ENCODE data around the gene POLR2F. TPM values are rescaled to one million over a fixed set of nuclear protein-coding genes. Genes with fewer than 3 reads are reported as not detected.
"Not testable (repeated sequence)": the region's sequence is repeated elsewhere in the genome, so short reads cannot be mapped to it uniquely, and the experiment has no call there.

Gene POLR2F
- total RNA-seq, 4 donors from 2014 or later, result 45.7 to 93.0 (median 72.1) TPM

DNA sequence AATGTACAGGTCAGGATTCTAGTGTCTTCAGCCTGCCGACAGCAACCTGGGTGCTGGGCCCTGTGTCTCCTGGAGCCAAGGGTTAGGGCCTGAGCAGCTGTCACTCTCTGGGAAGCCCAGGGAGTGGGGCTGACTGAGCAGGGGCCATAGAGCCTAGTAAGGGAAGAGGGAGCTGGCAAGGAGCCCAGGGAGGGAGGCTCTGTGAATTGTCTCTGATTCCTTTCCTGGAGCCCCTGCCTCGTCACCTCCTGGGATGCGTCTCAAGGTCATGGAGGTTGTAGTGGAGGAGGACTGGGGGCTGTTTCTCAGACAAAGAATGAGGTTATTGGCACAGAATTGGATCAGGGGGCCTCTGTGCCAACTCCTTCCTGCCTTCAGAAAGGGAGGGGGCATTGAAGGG, 19.0 kb downstream of the POLR2F start:
- intact Hi-C loops (cut with DNase I), result no loop called here
- no peak overlapping the region for H3K27ac ChIP-seq (replicated peaks in 1 of 4)
- TF ChIP-seq EP300 (IDR thresholded peaks at IDR 0.05), result no peak
- TF ChIP-seq POLR2AphosphoS5 (IDR thresholded peaks at IDR 0.05), result no peak
- no peak for TF ChIP-seq POLR2A (IDR thresholded peaks at IDR 0.05; ENCODE audit: low read depth)
- TF ChIP-seq, protein P1, sequence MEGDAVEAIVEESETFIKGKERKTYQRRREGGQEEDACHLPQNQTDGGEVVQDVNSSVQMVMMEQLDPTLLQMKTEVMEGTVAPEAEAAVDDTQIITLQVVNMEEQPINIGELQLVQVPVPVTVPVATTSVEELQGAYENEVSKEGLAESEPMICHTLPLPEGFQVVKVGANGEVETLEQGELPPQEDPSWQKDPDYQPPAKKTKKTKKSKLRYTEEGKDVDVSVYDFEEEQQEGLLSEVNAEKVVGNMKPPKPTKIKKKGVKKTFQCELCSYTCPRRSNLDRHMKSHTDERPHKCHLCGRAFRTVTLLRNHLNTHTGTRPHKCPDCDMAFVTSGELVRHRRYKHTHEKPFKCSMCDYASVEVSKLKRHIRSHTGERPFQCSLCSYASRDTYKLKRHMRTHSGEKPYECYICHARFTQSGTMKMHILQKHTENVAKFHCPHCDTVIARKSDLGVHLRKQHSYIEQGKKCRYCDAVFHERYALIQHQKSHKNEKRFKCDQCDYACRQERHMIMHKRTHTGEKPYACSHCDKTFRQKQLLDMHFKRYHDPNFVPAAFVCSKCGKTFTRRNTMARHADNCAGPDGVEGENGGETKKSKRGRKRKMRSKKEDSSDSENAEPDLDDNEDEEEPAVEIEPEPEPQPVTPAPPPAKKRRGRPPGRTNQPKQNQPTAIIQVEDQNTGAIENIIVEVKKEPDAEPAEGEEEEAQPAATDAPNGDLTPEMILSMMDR (IDR thresholded peaks at IDR 0.05), result no peak
- no peaks in the 10 kb centered on the region for H3K9me3 ChIP-seq
- no peaks in the 10 kb centered on the region for H3K27me3 ChIP-seq
- no peak overlapping the region for H3K4me3 ChIP-seq
- H3K36me3 ChIP-seq, result peaks cover 19 to 67% (median 28%) of the 10 kb centered on the region in 4 donors
- DNase-seq (ENCODE audit: extremely low spot score), result no peak
- WGBS, result 53% methylated on average over 3 of the region's 3 CpGs
- H3K4me1 ChIP-seq, result peaks cover 0 to 8% (median 0%) of the 10 kb centered on the region in 4 donors

DNA sequence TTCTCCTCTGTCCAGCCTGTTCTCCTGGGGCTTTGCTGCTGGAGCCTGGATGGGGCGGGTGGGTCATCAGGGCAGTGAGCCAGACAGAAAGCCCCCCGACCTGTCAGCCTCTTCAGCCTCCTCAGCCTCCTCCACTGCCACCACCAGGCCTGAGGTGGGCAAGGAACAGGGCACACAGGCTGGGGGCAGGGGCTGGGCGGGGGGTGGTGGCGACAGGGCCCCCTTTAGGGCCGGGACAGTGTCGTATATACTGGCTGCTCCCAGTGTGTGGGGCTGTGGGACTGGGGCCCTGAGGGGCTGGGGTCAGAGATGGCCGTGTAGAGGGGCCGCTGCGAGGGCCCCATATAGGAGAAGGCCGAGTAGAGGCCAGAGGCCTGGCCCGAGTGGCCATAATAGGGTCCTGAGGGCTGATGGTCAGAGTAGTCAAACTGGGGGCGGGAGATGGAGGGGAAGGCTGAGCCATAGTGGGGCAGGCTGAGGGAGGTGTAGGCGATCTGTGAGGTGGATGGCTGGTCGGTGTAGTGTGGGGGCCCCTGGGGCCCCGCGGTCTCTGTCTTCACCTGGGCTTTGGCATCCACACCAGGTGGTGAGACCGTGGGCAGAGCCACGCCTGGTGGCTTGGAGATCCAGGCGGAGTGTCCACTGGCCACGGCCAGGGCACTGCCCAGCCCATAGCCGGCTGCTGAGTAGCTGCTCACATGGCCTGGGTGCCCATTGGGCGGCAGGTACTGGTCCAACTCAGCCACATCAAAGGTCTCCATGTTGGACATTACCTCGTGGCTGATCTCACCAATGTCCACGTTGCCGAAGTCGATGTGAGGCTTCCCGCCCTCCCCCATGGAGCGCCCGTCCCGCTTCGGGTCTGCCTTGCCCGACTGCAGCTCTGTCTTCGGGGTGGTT, 20.0 kb downstream of the POLR2F start:
- no peak overlapping the region for H3K4me3 ChIP-seq
- TF ChIP-seq POLR2AphosphoS5 (IDR thresholded peaks at IDR 0.05) (no peak), POLR2A (IDR thresholded peaks at IDR 0.05; ENCODE audit: low read depth) (no peak), EP300 (IDR thresholded peaks at IDR 0.05) (no peak)
- TF ChIP-seq, protein P1 (IDR thresholded peaks at IDR 0.05), result no peak
- peaks cover 0 to 5% (median 0%) of the 10 kb centered on the region in 4 donors for H3K4me1 ChIP-seq
- H3K9me3 ChIP-seq, result no peaks in the 10 kb centered on the region
- H3K27me3 ChIP-seq, result no peaks in the 10 kb centered on the region
- no peak for DNase-seq (ENCODE audit: extremely low spot score)
- 93% methylated on average over 24 of the region's 33 CpGs for WGBS
- no peak overlapping the region for H3K27ac ChIP-seq (replicated peaks in 1 of 4)
- intact Hi-C loops (cut with DNase I), result no loop called here
- peaks cover 9 to 60% (median 21%) of the 10 kb centered on the region in 4 donors for H3K36me3 ChIP-seq

DNA sequence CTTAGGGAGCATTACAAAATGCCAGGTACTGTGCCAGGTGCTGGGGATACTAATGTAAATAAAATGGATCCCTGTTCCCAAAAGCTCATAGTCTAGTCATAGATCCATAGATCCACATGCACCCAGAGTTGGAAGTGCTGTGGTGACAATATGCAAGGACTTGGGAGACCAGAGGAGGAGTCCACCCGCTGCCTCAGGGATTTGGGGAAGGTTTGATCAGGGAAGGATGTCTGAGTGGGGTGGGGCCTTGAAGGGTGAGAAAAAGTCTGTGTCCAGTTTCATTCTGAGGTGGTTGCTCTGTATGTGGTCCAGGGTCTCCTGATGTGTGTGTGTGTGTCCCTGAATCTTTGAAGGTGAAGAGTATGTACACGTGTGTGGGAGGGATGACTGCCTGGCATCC, 21.7 kb downstream of the POLR2F start:
- no peaks in the 10 kb centered on the region for H3K9me3 ChIP-seq
- no peak overlapping the region for H3K27ac ChIP-seq (replicated peaks in 1 of 4)
- 78% methylated on average over 2 of the region's 2 CpGs for WGBS
- peaks cover 0 to 5% (median 0%) of the 10 kb centered on the region in 4 donors for H3K4me1 ChIP-seq
- H3K27me3 ChIP-seq, result no peaks in the 10 kb centered on the region
- H3K36me3 ChIP-seq, result peaks cover 6 to 50% (median 15%) of the 10 kb centered on the region in 4 donors
- no peak overlapping the region for H3K4me3 ChIP-seq
- TF ChIP-seq, protein P1 (IDR thresholded peaks at IDR 0.05), result no peak
- TF ChIP-seq EP300 (IDR thresholded peaks at IDR 0.05) (no peak), POLR2AphosphoS5 (IDR thresholded peaks at IDR 0.05) (no peak), POLR2A (IDR thresholded peaks at IDR 0.05; ENCODE audit: low read depth) (no peak)
- intact Hi-C loops (cut with DNase I), result no loop called here
- no peak for DNase-seq (ENCODE audit: extremely low spot score)

- H3K36me3 ChIP-seq, result peaks cover 6 to 50% (median 15%) of the 10 kb centered on the region in 4 donors
- H3K9me3 ChIP-seq; H3K27me3 ChIP-seq; H3K27ac ChIP-seq (replicated peaks in 1 of 4); DNase-seq (ENCODE audit: extremely low spot score); H3K4me3 ChIP-seq; H3K4me1 ChIP-seq; intact Hi-C loops (cut with DNase I): not testable (repeated sequence)
- 96% methylated on average over 8 of the region's 8 CpGs for WGBS
Measured at GRCh38 chr22:37976022-37976421, 22.5 kb downstream of the POLR2F start.

GRCh38 chr22:37976547-37976946, 23.0 kb downstream of the POLR2F start:
- peaks cover 6 to 50% (median 15%) of the 10 kb centered on the region in 4 donors for H3K36me3 ChIP-seq
- no peak for DNase-seq (ENCODE audit: extremely low spot score)
- intact Hi-C loops (cut with DNase I), result no loop called here

More at GRCh38 chr22:37976547-37976946, 23.0 kb downstream of the POLR2F start:
- WGBS, result 72% methylated on average over 4 of the region's 4 CpGs
- TF ChIP-seq POLR2AphosphoS5 (IDR thresholded peaks at IDR 0.05), result no peak
- no peak for TF ChIP-seq EP300 (IDR thresholded peaks at IDR 0.05)
- TF ChIP-seq POLR2A (IDR thresholded peaks at IDR 0.05; ENCODE audit: low read depth), result no peak
- TF ChIP-seq, protein P1 (IDR thresholded peaks at IDR 0.05), result no peak
- Histone ChIP-seq H3K4me1 (peaks cover 0 to 5% (median 0%) of the 10 kb centered on the region in 4 donors), H3K27ac (replicated peaks in 1 of 4) (no peak overlapping the region), H3K27me3 (no peaks in the 10 kb centered on the region), H3K4me3 (no peak overlapping the region), H3K9me3 (no peaks in the 10 kb centered on the region)
